Panc1 (cell line): ENCODE measurements around the gene GPR65.

Source experiments
- POLR2AphosphoS5 ChIP-seq: IDR thresholded peaks from 2 replicates; pipeline ENCODE4 v1.6.1; 2012; ENCODE audit warnings: mild to moderate bottlenecking, low read depth, low read length, moderate library complexity
- REST ChIP-seq, 2 experiments: IDR thresholded peaks; 2 replicates each; pipeline ENCODE4 v1.6.1; 2011 to 2012; ENCODE audit warnings: low read depth in 2 of 2, control low read depth in 1 of 2, low read length in 1 of 2, mild to moderate bottlenecking in 1 of 2, moderate library complexity in 1 of 2; ENCODE audit not compliant: insufficient read depth in 1 of 2
- SIN3A ChIP-seq: IDR thresholded peaks from 2 replicates; pipeline ENCODE4 v1.6.1; 2012; ENCODE audit warnings: low read depth, mild to moderate bottlenecking, low read length, moderate library complexity, borderline replicate concordance; ENCODE audit not compliant: insufficient read depth
- TCF7L2 ChIP-seq: IDR thresholded peaks from 2 replicates; pipeline ENCODE4 v1.6.1; 2011; ENCODE audit warnings: mild to moderate bottlenecking, low read depth, low read length, inconsistent platforms
- TF ChIP-seq, protein P1 (sequence below): fragments of 450-650 bp; IDR thresholded peaks from 2 replicates; pipeline ENCODE4 v1.5.1; 2017; ENCODE audit warnings: mild to moderate bottlenecking

- TF ChIP-seq, protein P1, sequence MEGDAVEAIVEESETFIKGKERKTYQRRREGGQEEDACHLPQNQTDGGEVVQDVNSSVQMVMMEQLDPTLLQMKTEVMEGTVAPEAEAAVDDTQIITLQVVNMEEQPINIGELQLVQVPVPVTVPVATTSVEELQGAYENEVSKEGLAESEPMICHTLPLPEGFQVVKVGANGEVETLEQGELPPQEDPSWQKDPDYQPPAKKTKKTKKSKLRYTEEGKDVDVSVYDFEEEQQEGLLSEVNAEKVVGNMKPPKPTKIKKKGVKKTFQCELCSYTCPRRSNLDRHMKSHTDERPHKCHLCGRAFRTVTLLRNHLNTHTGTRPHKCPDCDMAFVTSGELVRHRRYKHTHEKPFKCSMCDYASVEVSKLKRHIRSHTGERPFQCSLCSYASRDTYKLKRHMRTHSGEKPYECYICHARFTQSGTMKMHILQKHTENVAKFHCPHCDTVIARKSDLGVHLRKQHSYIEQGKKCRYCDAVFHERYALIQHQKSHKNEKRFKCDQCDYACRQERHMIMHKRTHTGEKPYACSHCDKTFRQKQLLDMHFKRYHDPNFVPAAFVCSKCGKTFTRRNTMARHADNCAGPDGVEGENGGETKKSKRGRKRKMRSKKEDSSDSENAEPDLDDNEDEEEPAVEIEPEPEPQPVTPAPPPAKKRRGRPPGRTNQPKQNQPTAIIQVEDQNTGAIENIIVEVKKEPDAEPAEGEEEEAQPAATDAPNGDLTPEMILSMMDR: no peak
- no peak for TF ChIP-seq REST (IDR thresholded peaks at IDR 0.05; ENCODE audit: insufficient read depth in 1 of 2, low read depth in 2 of 2, low read length in 1 of 2)
- TF ChIP-seq POLR2AphosphoS5: no peak
- TF ChIP-seq SIN3A: no peak
- no peak for TF ChIP-seq TCF7L2
These were observed 1.5 kb upstream of the GPR65 start for GRCh38 chr14:88003425-88003824.
